ENCODE data around the gene SDK1.

SDK1 gene

DNA sequence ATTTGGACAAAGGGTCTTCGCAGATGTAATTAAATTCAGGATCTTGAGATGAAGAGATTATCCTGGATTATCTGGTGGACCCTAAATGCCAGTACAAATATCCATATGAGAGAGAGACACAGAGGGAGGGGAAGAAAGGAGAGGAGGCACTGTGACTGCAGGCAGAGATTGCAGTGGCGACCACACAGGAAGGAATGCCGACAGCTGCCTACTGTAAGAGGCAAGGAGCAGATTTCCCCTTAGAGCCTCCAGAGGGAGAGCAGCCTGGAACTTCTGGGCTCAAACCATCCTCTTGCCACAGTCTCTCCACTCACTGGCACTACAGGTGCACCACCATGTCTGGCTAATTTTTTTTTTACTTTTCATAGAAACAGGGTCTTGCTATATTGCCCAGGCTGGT, 152.3 kb downstream of the SDK1 start (continued):
- TF ChIP-seq, protein P1, sequence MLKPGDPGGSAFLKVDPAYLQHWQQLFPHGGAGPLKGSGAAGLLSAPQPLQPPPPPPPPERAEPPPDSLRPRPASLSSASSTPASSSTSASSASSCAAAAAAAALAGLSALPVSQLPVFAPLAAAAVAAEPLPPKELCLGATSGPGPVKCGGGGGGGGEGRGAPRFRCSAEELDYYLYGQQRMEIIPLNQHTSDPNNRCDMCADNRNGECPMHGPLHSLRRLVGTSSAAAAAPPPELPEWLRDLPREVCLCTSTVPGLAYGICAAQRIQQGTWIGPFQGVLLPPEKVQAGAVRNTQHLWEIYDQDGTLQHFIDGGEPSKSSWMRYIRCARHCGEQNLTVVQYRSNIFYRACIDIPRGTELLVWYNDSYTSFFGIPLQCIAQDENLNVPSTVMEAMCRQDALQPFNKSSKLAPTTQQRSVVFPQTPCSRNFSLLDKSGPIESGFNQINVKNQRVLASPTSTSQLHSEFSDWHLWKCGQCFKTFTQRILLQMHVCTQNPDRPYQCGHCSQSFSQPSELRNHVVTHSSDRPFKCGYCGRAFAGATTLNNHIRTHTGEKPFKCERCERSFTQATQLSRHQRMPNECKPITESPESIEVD (tag by site-specific recombination; IDR thresholded peaks at IDR 0.05) = no peak
- no peak for TF ChIP-seq HOXA7 (CRISPR knock-in tag; IDR thresholded peaks at IDR 0.05; ENCODE audit: borderline replicate concordance)
- TF ChIP-seq, protein P2, sequence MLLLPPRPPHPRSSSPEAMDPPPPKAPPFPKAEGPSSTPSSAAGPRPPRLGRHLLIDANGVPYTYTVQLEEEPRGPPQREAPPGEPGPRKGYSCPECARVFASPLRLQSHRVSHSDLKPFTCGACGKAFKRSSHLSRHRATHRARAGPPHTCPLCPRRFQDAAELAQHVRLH (tag by site-specific recombination; IDR thresholded peaks at IDR 0.05) = no peak

DNA sequence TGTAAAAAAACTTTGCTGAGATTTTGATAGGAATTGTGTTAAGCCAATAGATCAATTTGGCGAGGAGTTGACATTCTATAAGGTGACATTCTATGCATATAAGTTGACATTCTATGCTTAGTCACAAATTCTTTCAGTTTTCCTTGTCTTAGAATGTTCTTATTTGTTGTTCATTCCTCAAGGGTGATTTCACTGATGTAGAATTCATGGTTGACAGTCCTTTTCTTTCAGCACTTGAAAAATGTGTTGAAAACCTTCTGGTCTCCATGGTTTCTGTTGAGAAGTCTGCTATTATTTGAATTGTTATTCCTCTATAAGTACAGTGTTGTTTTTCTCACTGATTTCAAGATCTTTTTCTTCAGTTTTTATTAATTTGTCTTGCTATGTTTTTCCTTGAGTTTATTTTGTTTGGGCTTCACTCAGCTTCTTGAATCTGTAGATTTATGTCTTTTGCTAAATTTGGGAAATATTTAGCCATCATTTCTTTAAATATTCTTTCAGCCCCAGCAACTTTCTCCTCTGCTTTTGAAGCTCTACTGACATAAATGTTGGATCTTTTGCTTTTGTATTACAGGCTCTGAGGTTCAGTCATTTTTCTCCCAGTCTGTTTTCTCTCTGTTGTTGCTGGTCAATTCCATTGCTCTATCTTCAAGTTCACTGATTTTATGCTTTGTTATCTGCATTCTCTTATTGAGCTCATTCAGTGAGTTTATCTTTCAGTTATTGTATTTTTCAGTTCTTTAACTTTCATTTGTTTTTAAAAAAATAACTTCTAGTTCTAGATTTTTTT, 154.9 kb downstream of the SDK1 start:
- H3K4me1 ChIP-seq (ENCODE audit: control insufficient read depth, insufficient read depth, low read length) = no peaks in the 10 kb centered on the region
- ChIA-PET CTCF (interaction anchor here (0.6 to 1.5 kb wide), 4 partner anchors 25 to 36 kb away, joined by 3 read pairs; no protein-coding TSS in a partner anchor), POLR2A (no interaction called here)
- TF ChIP-seq ZNF558 (tag by site-specific recombination; IDR thresholded peaks at IDR 0.05) (peak; percentile 94), ZNF777 (tag by site-specific recombination; IDR thresholded peaks at IDR 0.05; ENCODE audit: borderline replicate concordance) (no peak)
- H3K4me3 ChIP-seq (ENCODE audit: low read depth, low read length) = no peak overlapping the region
- no peaks in the 10 kb centered on the region for H3K9me3 ChIP-seq (ENCODE audit: control insufficient read depth, insufficient read depth, low read depth, low read length)
- H3K36me3 ChIP-seq (ENCODE audit: control insufficient read depth in 2 of 2, insufficient read depth in 1 of 2, low read length in 2 of 2) = no peaks in the 10 kb centered on the region
- no peak overlapping the region for H3K27ac ChIP-seq (ENCODE audit: extremely low read depth, low read depth, low read length)

DNA sequence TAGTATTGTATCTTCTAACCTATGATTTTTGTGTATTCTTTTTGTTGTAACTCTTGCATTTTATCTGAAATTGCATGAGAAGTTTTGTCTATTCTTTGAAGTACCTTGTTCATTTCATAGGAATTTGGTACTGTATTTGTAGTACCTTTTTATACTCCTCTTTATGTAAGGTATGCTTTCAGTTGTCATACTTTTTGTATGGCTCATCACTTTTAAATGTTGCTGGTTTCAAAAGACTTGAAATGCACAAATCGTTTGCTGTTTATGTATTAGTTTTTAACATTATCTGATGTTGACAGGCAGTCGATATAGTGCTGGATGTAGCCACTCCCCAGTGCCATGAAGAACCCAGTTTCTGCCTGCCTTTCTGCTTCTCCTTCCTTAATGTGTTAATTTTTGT, 158.1 kb downstream of the SDK1 start:
- no peak overlapping the region for H3K4me3 ChIP-seq (ENCODE audit: low read depth, low read length)
- TF ChIP-seq SALL2 (tag by site-specific recombination; IDR thresholded peaks at IDR 0.05; ENCODE audit: borderline replicate concordance) = no peak
- TF ChIP-seq, protein P3, sequence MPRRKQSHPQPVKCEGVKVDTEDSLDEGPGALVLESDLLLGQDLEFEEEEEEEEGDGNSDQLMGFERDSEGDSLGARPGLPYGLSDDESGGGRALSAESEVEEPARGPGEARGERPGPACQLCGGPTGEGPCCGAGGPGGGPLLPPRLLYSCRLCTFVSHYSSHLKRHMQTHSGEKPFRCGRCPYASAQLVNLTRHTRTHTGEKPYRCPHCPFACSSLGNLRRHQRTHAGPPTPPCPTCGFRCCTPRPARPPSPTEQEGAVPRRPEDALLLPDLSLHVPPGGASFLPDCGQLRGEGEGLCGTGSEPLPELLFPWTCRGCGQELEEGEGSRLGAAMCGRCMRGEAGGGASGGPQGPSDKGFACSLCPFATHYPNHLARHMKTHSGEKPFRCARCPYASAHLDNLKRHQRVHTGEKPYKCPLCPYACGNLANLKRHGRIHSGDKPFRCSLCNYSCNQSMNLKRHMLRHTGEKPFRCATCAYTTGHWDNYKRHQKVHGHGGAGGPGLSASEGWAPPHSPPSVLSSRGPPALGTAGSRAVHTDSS (tag by site-specific recombination; IDR thresholded peaks at IDR 0.05) = no peak
- TF ChIP-seq, protein P4, sequence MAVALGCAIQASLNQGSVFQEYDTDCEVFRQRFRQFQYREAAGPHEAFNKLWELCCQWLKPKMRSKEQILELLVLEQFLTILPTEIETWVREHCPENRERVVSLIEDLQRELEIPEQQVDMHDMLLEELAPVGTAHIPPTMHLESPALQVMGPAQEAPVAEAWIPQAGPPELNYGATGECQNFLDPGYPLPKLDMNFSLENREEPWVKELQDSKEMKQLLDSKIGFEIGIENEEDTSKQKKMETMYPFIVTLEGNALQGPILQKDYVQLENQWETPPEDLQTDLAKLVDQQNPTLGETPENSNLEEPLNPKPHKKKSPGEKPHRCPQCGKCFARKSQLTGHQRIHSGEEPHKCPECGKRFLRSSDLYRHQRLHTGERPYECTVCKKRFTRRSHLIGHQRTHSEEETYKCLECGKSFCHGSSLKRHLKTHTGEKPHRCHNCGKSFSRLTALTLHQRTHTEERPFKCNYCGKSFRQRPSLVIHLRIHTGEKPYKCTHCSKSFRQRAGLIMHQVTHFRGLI (tag by site-specific recombination; IDR thresholded peaks at IDR 0.05) = no peak
- peaks cover 5% of the 10 kb centered on the region; the same call in 1 of the 2 replicates for H3K4me1 ChIP-seq (ENCODE audit: control insufficient read depth, insufficient read depth, low read length)
- ChIA-PET POLR2A (no interaction called here), CTCF (no interaction called here)
- no peaks in the 10 kb centered on the region for H3K36me3 ChIP-seq (ENCODE audit: control insufficient read depth in 2 of 2, insufficient read depth in 1 of 2, low read length in 2 of 2)
- no peak overlapping the region for H3K27ac ChIP-seq (ENCODE audit: extremely low read depth, low read depth, low read length)
- H3K9me3 ChIP-seq (ENCODE audit: control insufficient read depth, insufficient read depth, low read depth, low read length) = no peaks in the 10 kb centered on the region

DNA sequence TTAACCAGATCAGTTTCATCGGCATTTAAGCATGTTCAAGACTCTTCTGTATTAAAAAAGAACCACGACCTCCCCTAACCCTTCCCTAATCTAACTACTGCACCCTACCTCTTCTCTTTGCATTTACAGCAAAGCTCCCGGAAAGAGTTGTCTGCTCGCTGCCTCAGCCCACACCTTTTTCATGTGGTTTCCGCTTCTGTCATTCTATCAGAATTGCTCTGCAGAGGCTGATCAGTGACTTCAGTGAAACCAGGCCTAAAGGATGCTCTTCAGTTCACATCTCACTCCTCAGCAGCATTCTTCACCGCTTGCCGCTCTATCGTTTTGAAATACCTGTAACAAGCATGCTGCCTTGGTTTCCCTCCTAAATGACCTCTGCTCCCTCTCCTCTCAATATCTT, 160.9 kb downstream of the SDK1 start:
- H3K27ac ChIP-seq (ENCODE audit: extremely low read depth, low read depth, low read length) = no peak overlapping the region
- H3K9me3 ChIP-seq (ENCODE audit: control insufficient read depth, insufficient read depth, low read depth, low read length) = no peaks in the 10 kb centered on the region
- POLR2A ChIA-PET = no interaction called here
- peaks cover 5% of the 10 kb centered on the region; the same call in 1 of the 2 replicates for H3K4me1 ChIP-seq (ENCODE audit: control insufficient read depth, insufficient read depth, low read length)
- no peaks in the 10 kb centered on the region for H3K36me3 ChIP-seq (ENCODE audit: control insufficient read depth in 2 of 2, insufficient read depth in 1 of 2, low read length in 2 of 2)
- no peak for TF ChIP-seq ZNF654 (tag by site-specific recombination; IDR thresholded peaks at IDR 0.05; ENCODE audit: low read depth)
- TF ChIP-seq, protein P5, sequence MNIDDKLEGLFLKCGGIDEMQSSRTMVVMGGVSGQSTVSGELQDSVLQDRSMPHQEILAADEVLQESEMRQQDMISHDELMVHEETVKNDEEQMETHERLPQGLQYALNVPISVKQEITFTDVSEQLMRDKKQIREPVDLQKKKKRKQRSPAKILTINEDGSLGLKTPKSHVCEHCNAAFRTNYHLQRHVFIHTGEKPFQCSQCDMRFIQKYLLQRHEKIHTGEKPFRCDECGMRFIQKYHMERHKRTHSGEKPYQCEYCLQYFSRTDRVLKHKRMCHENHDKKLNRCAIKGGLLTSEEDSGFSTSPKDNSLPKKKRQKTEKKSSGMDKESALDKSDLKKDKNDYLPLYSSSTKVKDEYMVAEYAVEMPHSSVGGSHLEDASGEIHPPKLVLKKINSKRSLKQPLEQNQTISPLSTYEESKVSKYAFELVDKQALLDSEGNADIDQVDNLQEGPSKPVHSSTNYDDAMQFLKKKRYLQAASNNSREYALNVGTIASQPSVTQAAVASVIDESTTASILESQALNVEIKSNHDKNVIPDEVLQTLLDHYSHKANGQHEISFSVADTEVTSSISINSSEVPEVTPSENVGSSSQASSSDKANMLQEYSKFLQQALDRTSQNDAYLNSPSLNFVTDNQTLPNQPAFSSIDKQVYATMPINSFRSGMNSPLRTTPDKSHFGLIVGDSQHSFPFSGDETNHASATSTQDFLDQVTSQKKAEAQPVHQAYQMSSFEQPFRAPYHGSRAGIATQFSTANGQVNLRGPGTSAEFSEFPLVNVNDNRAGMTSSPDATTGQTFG (tag by site-specific recombination; IDR thresholded peaks at IDR 0.05; ENCODE audit: borderline replicate concordance) = no peak
- TF ChIP-seq, protein P6, sequence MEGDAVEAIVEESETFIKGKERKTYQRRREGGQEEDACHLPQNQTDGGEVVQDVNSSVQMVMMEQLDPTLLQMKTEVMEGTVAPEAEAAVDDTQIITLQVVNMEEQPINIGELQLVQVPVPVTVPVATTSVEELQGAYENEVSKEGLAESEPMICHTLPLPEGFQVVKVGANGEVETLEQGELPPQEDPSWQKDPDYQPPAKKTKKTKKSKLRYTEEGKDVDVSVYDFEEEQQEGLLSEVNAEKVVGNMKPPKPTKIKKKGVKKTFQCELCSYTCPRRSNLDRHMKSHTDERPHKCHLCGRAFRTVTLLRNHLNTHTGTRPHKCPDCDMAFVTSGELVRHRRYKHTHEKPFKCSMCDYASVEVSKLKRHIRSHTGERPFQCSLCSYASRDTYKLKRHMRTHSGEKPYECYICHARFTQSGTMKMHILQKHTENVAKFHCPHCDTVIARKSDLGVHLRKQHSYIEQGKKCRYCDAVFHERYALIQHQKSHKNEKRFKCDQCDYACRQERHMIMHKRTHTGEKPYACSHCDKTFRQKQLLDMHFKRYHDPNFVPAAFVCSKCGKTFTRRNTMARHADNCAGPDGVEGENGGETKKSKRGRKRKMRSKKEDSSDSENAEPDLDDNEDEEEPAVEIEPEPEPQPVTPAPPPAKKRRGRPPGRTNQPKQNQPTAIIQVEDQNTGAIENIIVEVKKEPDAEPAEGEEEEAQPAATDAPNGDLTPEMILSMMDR (tag by site-specific recombination; IDR thresholded peaks at IDR 0.05) = no peak
- TF ChIP-seq WT1 (tag by site-specific recombination; IDR thresholded peaks at IDR 0.05) = no peak
- CTCF ChIA-PET = no interaction called here
- H3K4me3 ChIP-seq (ENCODE audit: low read depth, low read length) = no peak overlapping the region

All from HEK293 (cell line).